Coronary artery (tissue), 2 donors: ENCODE results near the gene ADAMTS14.

Source experiments
- DNase-seq: peaks from one replicate; pipeline ENCODE4 v3.0.0-alpha.2; 2017; ENCODE audit warnings: low spot score
- H3K27ac ChIP-seq, 2 donors: fragments of 200-600 bp; sonication (generic); one replicate each; pipeline ENCODE4 v1.5.1; 2016 to 2019
- H3K4me3 ChIP-seq: fragments of 200-600 bp; sonication (generic); 2 replicates; pipeline ENCODE4 v1.5.1; 2016; ENCODE audit warnings: mild to moderate bottlenecking, moderate library complexity
- TF ChIP-seq, protein P1 (sequence below): fragments of 200-600 bp; sonication (generic); IDR thresholded peaks from one replicate; pipeline ENCODE4 v1.5.1; 2019; ENCODE audit warnings: antibody characterized with exemption

The ADAMTS14 gene

GRCh38 chr10:70780772-70781171 lies 108.5 kb downstream of the ADAMTS14 start:
- no peak overlapping the region for H3K4me3 ChIP-seq
- TF ChIP-seq, protein P1, sequence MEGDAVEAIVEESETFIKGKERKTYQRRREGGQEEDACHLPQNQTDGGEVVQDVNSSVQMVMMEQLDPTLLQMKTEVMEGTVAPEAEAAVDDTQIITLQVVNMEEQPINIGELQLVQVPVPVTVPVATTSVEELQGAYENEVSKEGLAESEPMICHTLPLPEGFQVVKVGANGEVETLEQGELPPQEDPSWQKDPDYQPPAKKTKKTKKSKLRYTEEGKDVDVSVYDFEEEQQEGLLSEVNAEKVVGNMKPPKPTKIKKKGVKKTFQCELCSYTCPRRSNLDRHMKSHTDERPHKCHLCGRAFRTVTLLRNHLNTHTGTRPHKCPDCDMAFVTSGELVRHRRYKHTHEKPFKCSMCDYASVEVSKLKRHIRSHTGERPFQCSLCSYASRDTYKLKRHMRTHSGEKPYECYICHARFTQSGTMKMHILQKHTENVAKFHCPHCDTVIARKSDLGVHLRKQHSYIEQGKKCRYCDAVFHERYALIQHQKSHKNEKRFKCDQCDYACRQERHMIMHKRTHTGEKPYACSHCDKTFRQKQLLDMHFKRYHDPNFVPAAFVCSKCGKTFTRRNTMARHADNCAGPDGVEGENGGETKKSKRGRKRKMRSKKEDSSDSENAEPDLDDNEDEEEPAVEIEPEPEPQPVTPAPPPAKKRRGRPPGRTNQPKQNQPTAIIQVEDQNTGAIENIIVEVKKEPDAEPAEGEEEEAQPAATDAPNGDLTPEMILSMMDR: no peak

DNA sequence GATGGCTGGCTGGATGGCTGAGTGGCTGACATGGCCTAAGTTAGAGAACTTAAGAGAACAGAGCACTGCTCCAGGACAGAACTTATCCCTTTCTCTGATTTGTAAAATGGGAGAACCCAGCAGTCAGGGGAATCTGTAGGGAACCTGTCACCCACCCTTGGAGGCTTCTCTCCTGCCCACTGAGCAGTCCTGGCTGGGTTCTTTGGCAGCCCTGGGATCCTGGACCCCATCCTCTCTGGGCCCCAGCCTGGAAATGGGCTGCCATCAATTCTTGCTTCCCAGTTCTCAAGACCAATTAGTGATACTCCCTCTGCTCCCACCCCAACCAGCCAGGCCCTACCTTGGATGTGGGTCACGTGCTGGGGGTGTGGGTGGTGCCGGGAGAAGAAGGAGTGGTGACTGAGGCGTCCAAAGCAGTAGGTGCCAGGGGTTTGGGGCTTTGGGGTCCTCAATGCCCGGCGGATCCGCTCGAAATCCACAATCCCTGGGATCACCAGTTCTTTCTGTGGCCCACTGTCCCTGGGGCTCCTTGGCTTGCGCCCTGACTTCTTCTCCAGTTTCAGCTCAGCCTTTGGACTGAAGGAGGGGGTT lies 109.2 kb downstream of the ADAMTS14 start:
- no peak for DNase-seq
- Histone ChIP-seq H3K4me3 (no peak overlapping the region), H3K27ac (no peak overlapping the region)
- TF ChIP-seq, protein P1: no peak

More at GRCh38 chr10:70780772-70781171, 108.5 kb downstream of the ADAMTS14 start:
- no peak for DNase-seq
- H3K27ac ChIP-seq: no peak overlapping the region

DNA sequence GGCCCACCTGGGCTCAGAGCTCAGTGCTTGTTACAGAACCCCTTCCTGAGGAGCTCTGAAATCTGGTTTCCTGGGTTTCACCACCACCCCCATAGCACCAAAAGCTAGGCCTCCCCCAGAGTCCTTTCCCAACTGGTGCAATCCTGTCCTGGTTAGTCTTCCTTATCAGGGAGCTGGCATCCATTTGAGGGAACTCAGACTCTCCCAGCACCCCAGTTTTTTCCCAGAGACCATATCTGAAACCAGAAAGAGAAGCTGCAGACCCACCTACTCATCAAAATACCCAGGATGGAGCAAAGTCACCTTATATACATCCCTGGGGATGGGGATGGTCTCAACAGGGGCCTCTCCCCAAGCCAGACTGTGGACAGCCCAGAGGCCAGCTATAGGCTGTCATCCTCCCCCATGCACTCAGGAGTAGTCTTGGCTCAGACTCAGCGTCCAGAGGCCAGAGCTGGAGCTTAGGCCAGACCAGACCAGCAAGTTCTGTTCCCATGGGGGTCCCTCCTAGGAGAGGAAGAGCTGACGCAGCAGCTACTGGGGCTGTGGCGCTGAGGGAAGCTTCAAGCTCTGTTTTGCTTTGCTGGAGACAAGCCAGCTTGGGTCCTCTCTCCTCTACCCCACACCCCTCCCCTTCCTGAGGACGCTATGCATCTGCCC lies 109.9 kb downstream of the ADAMTS14 start:
- no peak for DNase-seq
- Histone ChIP-seq H3K4me3 (no peak overlapping the region), H3K27ac (no peak overlapping the region)
- TF ChIP-seq, protein P1: no peak

GRCh38 chr10:70782746-70783680 lies 110.7 kb downstream of the ADAMTS14 start:
- no peak overlapping the region for H3K4me3 ChIP-seq
- no peak for DNase-seq

DNA sequence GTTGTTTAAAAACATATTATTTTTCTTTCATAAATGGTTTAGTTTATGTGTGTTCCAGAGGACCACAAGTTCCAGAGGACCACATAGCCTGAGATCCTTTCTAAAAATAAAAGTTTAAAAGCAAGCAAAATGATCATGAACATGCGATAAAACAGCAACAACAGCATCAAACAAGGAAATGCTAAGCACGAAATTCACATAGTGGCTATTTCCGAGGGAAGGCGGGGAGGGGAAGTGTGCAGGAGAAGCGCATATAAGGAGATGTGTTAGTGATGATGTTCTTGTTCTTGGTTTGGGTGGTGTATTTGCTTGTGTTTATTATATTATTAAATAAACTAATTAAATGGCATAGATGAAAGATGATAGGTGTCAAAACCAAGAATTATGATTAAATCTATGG lies 111.7 kb downstream of the ADAMTS14 start:
- TF ChIP-seq, protein P1: no peak
- no peak overlapping the region for H3K4me3 ChIP-seq
- no peak for DNase-seq
- H3K27ac ChIP-seq: no peak overlapping the region

More at GRCh38 chr10:70782746-70783680, 110.7 kb downstream of the ADAMTS14 start:
- H3K27ac ChIP-seq: no peak overlapping the region
- TF ChIP-seq, protein P1: no peak

DNA sequence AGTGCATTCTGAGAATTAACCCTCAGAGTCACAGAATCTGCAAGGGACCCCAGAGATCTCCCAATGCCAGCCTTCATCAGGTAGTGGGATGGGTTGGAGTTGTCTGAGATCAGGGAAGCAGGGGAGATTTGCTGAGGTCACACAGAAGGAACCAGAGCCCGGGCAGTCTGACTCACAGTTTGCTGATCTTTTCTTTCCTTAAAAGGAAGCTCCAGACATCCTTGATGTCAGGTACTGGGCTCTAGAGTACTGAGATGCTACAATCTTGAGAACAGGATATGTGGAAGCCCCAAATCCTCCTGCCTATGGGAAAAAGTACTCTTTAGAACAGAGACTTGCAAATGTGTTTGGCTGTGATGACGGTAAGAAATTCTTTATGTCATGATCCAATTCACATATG lies 112.2 kb downstream of the ADAMTS14 start:
- Histone ChIP-seq H3K4me3 (no peak overlapping the region), H3K27ac (no peak overlapping the region)
- TF ChIP-seq, protein P1: no peak
- no peak for DNase-seq
